CMK (cell line): ENCODE measurements around the gene EZR.

Experiments used
- DNase-seq: peaks from one replicate; pipeline ENCODE4 v3.0.0-alpha.2; 2010; ENCODE audit warnings: low read depth

The EZR gene

DNA sequence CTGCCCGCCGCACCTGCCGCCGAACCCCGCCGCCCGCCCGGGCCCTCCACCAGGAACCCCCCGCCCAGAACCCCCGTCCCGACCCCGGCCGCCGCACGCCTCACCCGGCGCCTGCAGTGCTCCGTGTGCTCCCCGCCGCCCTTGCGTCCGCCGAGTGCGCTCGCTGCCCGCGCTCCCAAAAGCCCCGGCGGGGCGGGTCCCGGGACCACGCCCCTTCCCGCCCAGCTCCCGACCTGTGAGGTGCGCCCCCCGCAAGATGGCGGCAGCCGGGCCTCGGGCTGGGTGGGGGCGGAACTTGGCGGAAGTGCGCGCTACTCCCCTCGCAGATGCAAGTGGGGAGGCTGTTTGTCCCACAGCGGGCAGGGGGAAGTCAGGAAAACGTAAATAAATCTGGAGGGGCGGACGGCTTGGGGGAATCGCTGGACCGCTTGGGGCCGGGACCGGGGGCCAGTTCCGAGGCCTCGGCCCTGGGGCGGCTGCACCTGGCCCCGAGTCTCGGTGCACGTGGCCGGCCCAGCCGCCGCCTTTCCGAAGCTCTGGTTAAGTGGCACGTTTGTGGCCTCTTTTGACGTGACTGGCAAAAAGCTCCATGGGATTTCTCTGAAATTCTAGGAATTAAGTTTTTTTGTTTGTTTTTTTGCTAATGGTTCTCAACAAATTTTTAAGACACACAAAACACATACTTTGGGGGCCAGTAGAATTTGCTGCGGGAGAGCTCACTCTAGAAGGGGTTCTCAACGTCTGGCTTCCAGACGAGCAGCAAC, at the start of gene EZR:
EZR (minus strand) TSS at position 156 of the 764 bp plus-strand sequence. CDS start 1,275 bp downstream, outside the sequence.
- peak; percentile 76 for DNase-seq

DNA sequence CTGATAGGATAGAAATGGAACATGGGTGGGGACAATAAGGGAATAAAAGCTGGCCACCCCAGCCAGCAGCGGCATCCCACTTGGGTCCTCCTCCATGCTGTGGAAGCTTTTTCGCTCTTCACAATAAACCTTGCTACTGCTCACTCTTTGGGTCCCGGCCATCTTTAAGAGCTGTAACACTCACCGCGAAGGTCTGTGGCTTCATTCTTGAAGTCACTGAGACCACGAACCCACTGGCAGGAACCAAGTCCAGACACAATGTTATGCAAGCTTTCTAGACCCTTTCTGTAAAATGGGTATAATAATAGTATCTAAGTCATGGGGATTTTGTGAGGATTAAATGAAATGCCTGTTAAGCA, 48.9 kb upstream of the EZR start:
- DNase-seq: no peak

DNA sequence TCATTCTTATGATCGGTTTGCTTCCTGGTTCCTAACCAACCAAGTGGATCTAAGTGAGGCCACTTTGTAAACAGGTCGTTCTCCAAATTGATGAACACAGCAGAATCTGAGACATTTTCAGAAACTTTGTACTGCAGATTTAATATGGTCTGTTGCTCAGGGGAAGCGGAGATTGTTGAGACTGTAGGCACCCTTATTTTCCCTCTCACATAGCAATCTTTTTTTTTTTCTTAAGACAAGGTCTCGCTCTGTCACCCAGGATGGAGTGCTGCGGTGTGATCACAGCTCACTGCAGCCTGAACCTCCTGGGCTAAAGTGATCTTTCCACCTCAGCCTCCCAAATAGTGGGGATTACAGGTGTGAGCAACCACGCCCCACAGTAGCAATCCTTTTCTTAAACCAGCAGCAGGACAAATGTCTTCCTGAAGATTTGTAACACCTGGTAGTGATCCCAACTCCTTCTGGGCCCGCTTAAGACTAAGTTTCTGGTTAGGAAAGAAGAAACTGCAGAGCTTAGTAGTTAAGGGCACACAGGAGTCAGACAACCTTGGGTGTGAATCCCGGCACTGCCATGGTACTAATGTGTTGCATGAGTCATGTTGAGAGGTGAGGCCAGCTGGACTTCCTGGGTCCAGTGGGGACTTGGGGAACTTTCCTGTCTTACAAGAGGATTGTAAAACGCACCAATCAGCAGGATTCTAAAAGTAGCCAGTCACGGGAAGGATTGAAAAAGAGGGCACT, 48.4 kb upstream of the EZR start:
- DNase-seq: no peak

DNA sequence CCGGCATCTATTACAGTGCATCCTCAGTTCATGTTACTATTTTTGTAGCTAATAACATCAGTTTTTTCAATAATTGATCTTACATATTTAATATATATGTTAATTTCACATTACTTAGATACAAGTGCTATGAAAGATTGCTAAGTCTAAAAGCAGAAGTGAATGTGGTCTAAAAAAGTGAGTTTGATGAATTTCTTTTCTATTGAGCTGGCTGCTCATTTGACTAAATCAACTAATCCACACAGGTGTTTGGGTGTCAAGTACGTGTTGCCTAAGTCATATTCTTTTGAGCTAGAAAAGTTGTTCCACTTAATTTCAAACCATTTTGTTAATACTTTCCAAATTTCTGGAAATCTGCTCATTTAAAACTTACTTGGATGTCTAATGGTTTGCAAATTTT, 46.6 kb upstream of the EZR start:
- DNase-seq: no peak

DNA sequence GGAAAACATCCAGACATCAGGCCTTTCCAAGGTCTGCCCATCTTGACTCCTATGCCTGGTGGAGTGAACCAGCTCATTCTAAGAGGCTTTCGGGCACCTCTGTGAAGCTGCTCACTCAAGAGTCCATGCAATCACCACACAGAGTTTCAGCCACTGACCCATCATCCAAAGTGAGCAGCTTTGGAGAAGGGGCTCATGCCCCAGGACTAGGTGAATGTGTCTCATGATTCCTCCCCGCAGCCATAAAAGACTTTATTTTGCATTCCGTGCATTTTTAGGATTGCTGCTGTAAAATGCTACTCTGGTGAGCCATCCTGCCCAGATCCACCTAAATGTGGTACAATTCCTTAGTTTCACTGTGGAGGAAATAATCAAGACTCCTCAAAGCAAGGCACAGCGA, 44.5 kb upstream of the EZR start:
- DNase-seq: no peak

DNA sequence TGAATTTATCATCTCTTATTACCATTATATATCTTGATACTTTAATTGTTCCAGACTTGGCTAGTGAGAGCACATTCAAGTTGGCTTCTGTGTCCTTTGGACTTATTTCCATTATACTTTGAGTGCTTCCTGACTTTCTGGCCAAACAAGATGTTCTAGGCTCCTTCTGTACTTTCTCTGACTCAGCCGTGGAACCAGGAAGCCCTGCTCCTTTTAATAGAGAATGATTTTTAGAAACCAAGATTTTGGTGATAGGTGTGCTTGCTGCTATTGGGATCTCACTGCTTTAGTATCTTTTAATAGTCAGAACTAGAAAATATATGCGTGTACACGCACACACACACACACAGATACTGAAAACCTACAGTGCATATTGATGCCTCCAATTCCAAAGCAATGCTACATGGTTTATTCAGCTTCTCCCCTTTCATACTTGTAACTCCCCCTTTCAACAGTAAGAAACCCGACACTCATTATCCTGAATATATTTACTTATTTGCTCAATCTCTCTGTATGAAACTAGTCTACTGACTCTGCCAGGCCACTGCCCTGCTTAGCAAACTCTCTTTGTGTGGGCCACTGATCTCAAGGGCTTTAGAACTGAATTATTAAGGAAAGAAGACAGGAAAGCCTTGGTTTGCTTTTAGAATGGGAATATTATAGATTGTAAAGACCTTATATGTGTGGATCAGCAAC, 42.7 kb upstream of the EZR start:
- DNase-seq: no peak

DNA sequence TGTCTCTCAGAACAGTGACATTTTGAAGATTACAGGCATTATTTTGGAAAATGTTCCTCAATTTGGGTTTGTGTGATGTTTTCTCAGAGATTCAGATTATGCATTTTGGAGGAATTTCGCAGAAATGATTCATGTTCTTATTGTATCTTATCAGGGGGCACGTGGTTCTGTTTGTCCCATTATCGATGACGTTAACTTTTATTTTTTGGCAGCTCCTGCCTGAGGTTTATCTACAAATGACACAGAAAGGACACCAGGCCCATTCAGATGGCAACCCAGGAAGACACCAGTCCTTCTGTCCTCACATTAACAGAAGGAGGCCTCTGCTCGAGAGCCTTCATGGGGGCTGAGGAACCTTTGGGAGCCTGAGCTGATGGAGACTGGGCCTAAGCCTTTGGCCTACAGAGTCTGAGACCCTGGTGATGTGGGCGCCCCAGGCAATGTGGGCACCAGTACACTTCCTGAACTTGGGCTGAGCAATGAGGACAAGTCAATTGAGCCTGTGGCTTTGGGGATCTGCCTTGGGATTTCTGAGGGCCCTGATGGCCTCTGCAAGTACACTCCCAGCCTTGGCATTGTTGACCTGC, 41.2 kb upstream of the EZR start:
- DNase-seq: no peak

DNA sequence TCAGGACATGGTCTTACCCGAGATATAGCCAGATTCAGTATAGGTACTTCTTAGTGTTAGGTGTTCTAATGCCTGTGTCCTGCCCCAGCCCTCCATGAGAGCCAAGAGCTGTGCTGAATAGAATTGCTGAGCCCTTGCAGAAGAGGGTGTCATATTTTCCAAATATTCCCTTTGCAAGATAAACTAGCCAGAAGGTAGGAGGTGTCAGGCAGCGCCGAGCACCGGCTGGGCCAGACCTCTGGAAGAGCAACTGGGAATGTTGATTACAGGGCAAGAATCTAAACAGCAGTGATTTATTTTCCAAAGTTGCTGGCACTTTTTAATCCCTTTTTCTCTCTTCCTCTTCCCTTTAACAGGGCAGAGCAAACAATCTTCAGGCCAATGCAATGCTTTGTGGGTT, 37.1 kb upstream of the EZR start:
- no peak for DNase-seq

DNA sequence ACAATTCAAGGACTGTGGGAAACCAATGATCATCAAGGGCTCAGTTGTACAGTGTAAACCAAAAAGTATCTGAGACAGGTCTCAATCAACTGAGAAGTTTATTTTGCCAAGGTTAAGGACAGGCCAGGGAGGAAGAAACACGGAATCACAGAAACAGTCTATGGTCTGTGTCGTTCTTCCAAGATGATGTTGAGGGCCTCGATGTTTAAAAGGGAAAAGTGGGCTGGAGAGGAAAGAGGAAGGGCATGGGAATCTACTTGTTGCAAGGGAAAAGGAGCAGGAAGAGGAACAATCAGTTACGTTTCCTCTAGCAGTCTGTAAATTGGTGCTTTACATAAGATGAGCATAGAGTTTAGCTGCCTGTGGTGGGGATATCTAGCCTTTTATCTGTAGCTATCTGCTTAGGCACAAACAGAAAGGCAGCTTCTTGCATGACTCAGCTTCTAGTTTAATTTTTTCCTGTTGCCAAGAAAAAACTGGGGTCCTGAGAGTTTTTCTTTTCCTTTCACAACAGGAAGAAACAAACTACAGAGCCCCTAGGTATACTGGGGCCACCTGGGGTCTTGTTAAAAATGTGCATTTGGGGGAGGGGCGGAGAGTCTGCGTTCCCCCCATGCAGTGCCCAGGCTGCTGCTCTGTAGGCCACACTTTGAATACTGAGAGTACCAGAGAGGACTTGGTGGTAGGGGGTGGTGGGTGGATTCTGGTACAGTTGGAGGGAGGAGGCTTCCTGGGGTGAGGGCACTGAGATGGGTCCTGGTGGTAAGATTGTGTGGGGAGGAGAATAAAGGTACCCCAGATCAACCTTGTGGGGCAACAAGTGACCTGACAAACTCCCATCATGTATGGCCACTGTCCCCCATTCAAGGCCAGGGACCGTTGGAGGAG, 35.3 kb upstream of the EZR start:
- DNase-seq: peak; percentile 60

DNA sequence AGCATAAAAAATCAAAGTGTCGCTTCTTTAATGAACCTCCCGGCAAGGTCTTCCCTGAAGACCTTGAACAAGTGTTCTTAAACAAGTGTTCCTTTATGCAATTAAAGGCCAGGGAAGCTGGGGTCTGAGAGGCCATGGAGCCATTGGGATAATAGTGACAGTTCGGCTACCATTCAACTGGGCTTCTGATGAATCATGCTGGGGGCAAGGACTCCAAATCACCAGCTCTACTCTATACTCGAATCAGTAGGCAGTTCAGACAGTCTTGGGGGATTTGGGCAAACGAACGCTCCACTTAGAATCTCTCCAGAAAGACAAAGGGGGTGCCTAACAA, 34.7 kb upstream of the EZR start:
- no peak for DNase-seq

DNA sequence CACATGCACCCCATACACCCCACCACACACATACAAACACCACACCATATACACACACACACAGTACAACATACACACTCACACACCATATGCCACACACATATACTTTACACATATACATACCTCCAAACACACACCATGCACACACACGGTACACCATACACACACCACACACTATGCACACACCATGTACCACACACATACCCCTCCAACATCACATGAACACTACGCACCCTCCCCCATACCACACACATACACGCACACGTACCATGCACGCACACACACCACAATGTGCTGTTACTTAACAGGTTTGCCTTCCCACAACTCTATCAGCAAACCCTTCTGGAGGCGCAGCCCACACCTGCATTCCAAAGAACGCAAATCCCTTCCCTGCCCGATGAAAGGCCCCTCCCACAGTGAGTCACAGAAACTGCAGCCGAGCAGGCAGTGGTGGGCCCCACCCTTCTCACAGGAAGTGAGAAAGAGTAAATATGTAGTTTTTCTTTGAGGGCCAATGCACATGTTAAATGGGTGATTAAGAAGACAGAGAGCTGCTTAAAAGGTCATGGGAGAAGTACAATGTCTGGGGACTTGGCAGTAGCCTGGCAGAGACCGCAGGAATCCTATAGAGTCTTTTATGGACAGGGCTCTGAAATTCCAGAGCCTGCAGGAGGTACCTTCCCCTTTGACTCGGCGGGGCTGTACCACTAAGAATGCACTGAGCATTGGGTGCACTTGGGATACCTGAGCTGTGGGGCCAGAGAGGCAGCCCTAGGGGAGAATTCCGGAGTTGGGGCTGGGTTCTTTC, 34.1 kb upstream of the EZR start:
- peak; percentile 94 for DNase-seq

DNA sequence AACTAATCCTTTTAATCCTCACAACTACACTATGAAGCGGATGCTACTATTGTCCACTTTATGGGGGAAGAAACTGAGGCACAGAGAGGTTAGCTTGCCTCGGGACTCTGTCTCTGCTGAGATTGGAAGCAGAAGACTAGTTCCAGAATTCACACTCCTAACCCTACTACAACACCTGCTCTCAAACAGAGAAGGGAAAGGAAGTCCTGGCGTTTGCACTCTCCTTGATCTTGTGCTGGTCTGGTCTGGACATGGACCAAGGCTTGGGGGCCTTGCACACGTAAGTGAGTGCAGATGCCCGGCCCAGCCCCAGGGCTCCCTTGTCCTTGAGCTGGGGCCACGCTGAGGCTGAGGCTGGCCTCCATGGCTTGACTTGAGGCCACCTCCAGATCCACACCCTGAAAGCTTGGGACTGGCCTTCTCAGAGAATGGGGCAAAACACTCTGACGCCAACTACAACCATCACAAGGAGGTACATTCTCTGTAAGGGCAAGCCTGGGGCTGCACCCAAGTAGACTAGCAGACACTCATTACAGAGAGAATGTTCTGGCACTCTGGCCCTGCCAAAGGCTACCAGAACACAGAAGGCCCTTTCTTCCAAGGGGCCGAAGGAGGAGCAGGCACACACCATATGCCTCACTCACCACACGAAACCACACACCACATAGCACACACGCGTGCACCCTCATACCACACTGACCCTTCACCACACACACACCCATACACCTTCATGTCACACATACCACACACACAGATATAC, 33.3 kb upstream of the EZR start:
- DNase-seq: no peak

DNA sequence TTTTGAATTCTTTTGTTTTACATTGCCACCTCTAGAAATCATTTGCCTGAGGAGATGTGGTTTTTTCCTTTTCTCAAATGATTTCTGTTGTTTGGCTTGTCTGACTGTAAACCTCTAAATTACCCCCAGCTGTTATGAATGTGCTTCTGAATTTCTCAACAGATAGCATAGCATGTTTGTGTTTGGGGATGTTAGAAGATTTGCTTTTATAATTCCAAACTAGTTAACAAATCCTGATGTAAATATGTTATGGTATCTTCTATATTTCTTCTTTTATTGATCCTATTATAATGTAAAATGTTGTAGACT, 31.6 kb upstream of the EZR start:
- DNase-seq: no peak

DNA sequence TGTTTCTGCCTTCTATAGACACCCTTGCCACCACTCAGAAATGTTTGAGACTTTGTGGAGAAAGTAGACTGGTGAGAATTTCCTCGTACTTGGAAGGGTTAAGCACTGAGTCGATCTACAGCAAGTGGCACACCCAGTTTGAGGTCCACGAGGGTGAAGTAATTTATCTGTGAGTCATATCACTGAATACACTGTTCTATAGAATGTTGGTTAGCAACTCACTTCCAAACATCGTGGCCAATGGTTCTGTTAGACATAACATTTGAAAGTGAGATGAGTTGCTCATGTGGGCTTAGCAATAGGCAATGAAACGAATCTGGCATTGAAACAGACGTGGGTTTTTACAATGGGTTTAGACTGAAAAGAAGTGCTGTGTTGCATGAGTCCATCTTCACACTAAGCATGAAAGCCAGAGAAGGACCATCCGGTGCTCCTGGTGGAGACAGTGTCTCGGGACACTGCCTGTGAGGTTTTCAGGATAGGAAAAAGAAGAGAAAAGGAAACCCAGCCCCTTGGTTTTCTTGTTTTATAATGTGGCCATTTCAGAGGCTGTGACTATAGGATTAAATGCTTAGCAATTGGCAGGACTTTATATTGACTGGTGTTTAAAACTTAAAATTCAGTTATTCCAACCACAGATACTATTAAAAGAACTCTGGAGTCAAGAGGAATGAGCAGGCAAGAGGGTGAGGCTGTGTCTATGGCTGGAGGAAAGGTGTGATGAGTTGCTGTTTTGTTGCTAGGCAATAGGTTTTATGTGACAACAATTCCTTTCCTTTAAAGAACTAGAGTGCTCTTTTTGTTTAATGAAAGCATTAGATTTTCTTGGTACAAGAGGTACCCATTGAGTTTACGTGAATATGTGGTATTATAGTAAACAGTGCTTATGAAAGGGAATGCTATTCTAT, 31.0 kb upstream of the EZR start:
- DNase-seq: no peak

DNA sequence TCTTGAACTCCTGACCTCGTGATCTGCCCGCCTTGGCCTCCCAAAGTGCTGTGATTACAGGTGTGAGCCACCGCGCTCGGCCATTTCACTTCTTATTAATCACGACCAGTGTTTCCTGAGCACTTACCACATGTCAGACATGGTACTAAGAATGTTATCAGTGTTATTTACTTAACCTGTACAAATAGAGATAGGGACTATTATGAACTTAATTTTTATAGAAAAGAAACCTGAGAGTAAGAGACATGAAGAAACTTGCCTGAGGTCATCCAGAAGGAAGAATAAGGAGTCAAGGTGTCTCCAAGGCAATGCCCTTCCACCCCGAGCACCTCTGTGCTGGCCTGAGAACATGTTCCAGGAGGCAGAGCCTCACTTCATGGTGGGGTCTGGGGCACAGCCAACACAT, 29.3 kb upstream of the EZR start:
- no peak for DNase-seq

DNA sequence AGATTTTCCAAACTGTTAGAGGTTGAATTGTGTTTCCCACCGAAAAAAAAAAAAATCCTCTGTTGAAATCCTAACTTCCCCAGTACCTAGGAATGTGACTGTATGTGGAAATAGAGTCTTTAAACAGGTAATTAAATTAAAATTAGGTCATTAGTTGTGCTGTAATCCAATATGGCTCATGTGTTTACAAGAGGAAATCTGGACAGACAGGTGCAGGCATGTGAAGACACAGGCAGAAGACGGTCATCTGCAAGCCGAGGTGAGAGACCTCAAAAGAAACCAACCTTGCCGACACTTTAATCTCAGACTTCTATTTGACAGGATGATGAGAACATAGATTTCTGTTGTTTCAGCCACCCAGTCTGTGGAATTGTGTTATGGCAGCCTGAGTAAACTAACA, 28.6 kb upstream of the EZR start:
- DNase-seq: no peak

DNA sequence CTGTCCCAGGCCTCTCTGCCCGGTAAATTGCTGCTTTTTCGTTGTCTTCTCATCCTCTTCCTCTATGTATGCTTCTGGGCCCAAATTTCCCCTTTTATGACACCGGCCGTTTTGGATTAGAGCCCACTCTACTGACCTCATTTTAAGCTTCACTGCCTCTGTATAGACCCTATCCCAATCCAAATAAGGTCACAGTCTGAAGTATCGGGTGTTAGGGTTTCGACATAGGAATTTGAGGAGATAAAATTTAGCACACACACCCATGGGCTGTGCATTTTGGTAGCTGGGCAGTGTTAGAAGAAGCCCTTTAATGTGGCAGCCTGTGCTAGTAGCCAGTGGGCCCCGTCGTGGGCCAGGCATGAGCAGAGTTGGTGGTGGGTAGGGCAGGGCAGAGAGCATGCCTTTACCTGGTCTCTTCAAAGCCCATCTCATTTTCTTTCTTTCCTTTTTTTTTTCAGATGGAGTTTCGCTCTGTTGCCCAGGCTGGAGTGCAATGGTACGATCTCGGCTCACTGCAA, 27.9 kb upstream of the EZR start:
- DNase-seq: no peak

DNA sequence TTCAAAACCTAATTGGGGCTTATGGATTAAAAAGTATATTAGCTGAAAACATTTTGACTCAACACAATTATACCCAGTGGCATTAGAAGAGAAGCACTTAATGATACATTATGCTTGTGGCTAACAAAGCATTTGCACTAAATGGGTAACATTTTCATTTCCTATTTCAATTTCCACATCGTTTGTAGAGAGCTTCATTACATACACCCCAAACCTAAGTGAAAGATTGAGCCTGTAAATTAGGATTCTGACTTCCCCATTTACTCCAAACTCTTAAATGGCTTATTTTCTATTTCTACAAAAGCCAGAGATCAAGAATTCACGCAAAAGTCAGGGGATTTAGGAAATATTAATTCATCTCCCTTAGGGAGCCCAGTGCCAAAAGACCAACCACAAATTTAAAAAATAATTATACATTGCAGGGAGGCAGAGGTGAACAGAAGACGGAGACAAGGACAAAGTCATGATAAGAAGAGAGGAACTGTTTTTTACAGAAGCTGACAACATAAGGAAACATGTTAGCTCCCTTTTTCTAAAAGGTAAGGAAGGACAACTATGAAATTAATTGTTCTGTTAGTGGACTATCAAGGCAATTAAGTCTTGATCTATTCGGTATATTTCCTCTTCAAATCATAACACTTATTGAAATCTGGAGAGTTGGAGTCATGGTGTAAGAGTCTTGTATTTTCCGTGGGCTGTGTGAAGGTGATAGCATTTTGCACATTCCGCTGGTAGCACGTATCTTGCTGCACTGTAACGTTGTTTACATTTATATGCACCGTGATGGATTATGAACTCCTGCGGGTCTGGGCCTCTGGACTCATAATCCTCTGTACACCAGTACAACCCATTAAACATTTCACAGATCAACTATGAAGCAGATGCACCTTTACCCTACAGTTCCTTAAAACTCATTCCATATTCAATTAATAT, 24.8 kb upstream of the EZR start:
- no peak for DNase-seq
